ENCODE results near the gene YARS1. TPM values are rescaled to one million over a fixed set of nuclear protein-coding genes. Genes with fewer than 3 reads are reported as not detected.

The YARS1 gene
- total and polyA plus RNA-seq, 2 of the 13 experiments (the other 11 are each of a cell fraction or from before 2014, with no cell fraction given) = 50.1 to 113 TPM

GRCh38 chr1:32817159-32817814 is at the start of gene YARS1, which contains the start of gene S100PBP (continued):
- TF ChIP-seq ZNF570 (CRISPR knock-in tag; IDR thresholded peaks at IDR 0.05; ENCODE audit: borderline replicate concordance) (no peak), FOXK2 (IDR thresholded peaks at IDR 0.05) (peak; percentile 73), ZNF512B (CRISPR knock-in tag; IDR thresholded peaks at IDR 0.05; ENCODE audit: borderline replicate concordance) (no peak), PCBP1 (IDR thresholded peaks at IDR 0.05; ENCODE audit: borderline replicate concordance, low read depth, low read length) (peak; percentile 94), ZFX (CRISPR knock-in tag; IDR thresholded peaks at IDR 0.05; ENCODE audit: low read depth) (peak; percentile 82), MLX (CRISPR knock-in tag; IDR thresholded peaks at IDR 0.05) (peak; percentile 88), RXRA (CRISPR knock-in tag; IDR thresholded peaks at IDR 0.05) (peak; percentile 81), ZNF766 (CRISPR knock-in tag; IDR thresholded peaks at IDR 0.05; ENCODE audit: borderline replicate concordance) (0 out of 2 replicates have a peak, but pooled peaks have one; percentile 51), MTERF4 (CRISPR knock-in tag; IDR thresholded peaks at IDR 0.05) (peak; percentile 91; the same call in 1 of the 2 replicates), ZNF891 (CRISPR knock-in tag; IDR thresholded peaks at IDR 0.05) (peak; percentile 81; the same call in 1 of the 2 replicates), HDAC1 (CRISPR knock-in tag; IDR thresholded peaks at IDR 0.05) (peak; percentile 99), SNAPC4 (CRISPR knock-in tag; IDR thresholded peaks at IDR 0.05) (0 out of 2 replicates have a peak, but pooled peaks have one; percentile 81), ZC3H13 (CRISPR knock-in tag; IDR thresholded peaks at IDR 0.05) (peak; percentile 42; the same call in 1 of the 2 replicates), SKIL (CRISPR knock-in tag; IDR thresholded peaks at IDR 0.05; ENCODE audit: borderline replicate concordance) (peak; percentile 77), TCF12 (IDR thresholded peaks at IDR 0.05) (no peak), TCF12 (CRISPR knock-in tag; IDR thresholded peaks at IDR 0.05) (peak; percentile 52; the same call in 1 of the 2 replicates), REL (CRISPR knock-in tag; conservative IDR thresholded peaks at IDR 0.05) (0 out of 2 replicates have a peak, but pooled peaks have one; percentile 68), PHB2 (IDR thresholded peaks at IDR 0.05; ENCODE audit: partially characterized antibody) (no peak)

All from HepG2 (cell line).